ENCODE measurements around the gene TK2.
A peak's percentile ranks its signal among the peaks of the same experiment; 100 is the strongest.
"Not testable (repeated sequence)": the region's sequence is repeated elsewhere in the genome, so short reads cannot be mapped to it uniquely, and the experiment has no call there.

TK2 gene

GRCh38 chr16:66549284-66550131 is at the start of gene TK2:
TSS of gene TK2 (minus strand) at chr16:66550122. CDS start at chr16:66550061, 61 bp downstream.
- DNase-seq (ENCODE audit: extremely low read depth in 1 of 2, low read depth in 1 of 2): peak; percentile 56 to 72

GRCh38 chr16:66598111-66598510 is 48.2 kb upstream of the TK2 start:
- no peak for DNase-seq (ENCODE audit: extremely low read depth in 1 of 2, low read depth in 1 of 2)

- DNase-seq (ENCODE audit: extremely low read depth in 1 of 2, low read depth in 1 of 2): no peak
These were observed 47.3 kb upstream of the TK2 start for GRCh38 chr16:66596986-66597848.

- not testable (repeated sequence) for DNase-seq (ENCODE audit: extremely low read depth in 1 of 2, low read depth in 1 of 2)
These were observed 46.6 kb upstream of the TK2 start for GRCh38 chr16:66596559-66596958.

GRCh38 chr16:66594739-66595138 is 44.8 kb upstream of the TK2 start:
- no peak for DNase-seq (ENCODE audit: extremely low read depth in 1 of 2, low read depth in 1 of 2)

- no peak for DNase-seq (ENCODE audit: extremely low read depth in 1 of 2, low read depth in 1 of 2)
These were observed 42.9 kb upstream of the TK2 start for GRCh38 chr16:66592814-66593213.

- DNase-seq (ENCODE audit: extremely low read depth in 1 of 2, low read depth in 1 of 2): no peak
These were observed 42.3 kb upstream of the TK2 start for GRCh38 chr16:66592241-66592640.

GRCh38 chr16:66591018-66591417 is 41.1 kb upstream of the TK2 start:
- DNase-seq (ENCODE audit: extremely low read depth in 1 of 2, low read depth in 1 of 2): no peak

GRCh38 chr16:66590322-66590721 is 40.4 kb upstream of the TK2 start:
- DNase-seq (ENCODE audit: extremely low read depth in 1 of 2, low read depth in 1 of 2): no peak

- DNase-seq (ENCODE audit: extremely low read depth in 1 of 2, low read depth in 1 of 2): peak; percentile 34 to 56
These were observed 39.2 kb upstream of the TK2 start for GRCh38 chr16:66588981-66589713.

GRCh38 chr16:66587881-66588600 is 38.1 kb upstream of the TK2 start:
- DNase-seq (ENCODE audit: extremely low read depth in 1 of 2, low read depth in 1 of 2): no peak

- DNase-seq (ENCODE audit: extremely low read depth in 1 of 2, low read depth in 1 of 2): no peak
These were observed 35.7 kb upstream of the TK2 start for GRCh38 chr16:66585481-66586239.

- DNase-seq (ENCODE audit: extremely low read depth in 1 of 2, low read depth in 1 of 2): no peak
These were observed 31.5 kb upstream of the TK2 start for GRCh38 chr16:66581246-66581952.

GRCh38 chr16:66580605-66581209 is 30.8 kb upstream of the TK2 start:
- DNase-seq (ENCODE audit: extremely low read depth in 1 of 2, low read depth in 1 of 2): no peak

GRCh38 chr16:66578651-66579531 is 29.0 kb upstream of the TK2 start, which contains the start of gene CMTM2:
TSS of gene CMTM2 (plus strand) at chr16:66579463. CDS start at chr16:66579608, 145 bp downstream.
- DNase-seq (ENCODE audit: extremely low read depth in 1 of 2, low read depth in 1 of 2): no peak

GRCh38 chr16:66576296-66576695 is 26.4 kb upstream of the TK2 start:
- DNase-seq (ENCODE audit: extremely low read depth in 1 of 2, low read depth in 1 of 2): no peak

- no peak for DNase-seq (ENCODE audit: extremely low read depth in 1 of 2, low read depth in 1 of 2)
These were observed 25.1 kb upstream of the TK2 start for GRCh38 chr16:66575060-66575459.

- DNase-seq (ENCODE audit: extremely low read depth in 1 of 2, low read depth in 1 of 2): no peak
These were observed 24.6 kb upstream of the TK2 start for GRCh38 chr16:66574531-66574930.
